ENCODE measurements around the gene SLC2A10.

DNA sequence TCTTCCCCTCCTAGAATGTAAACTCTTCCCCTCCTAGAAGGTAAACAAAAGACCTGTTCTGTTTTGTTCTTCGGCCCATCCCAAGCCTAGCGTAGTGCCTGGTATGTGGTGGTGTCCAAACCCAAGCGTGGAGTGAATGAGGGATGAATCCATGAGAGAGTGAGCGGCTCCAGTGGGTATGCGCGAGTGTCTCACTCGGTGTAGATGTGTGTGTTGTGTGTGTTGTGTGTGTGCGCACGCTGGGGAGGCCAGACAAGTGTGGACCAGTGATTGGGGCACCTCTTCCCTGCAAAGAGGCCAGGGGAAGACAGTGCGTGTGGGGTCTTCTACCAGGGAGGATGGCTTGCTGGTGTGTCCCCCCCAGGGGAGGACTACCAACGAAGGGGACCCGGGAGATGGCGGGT lies 392 bp upstream of the SLC2A10 start:
- TF ChIP-seq, protein P1, sequence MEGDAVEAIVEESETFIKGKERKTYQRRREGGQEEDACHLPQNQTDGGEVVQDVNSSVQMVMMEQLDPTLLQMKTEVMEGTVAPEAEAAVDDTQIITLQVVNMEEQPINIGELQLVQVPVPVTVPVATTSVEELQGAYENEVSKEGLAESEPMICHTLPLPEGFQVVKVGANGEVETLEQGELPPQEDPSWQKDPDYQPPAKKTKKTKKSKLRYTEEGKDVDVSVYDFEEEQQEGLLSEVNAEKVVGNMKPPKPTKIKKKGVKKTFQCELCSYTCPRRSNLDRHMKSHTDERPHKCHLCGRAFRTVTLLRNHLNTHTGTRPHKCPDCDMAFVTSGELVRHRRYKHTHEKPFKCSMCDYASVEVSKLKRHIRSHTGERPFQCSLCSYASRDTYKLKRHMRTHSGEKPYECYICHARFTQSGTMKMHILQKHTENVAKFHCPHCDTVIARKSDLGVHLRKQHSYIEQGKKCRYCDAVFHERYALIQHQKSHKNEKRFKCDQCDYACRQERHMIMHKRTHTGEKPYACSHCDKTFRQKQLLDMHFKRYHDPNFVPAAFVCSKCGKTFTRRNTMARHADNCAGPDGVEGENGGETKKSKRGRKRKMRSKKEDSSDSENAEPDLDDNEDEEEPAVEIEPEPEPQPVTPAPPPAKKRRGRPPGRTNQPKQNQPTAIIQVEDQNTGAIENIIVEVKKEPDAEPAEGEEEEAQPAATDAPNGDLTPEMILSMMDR (IDR thresholded peaks at IDR 0.05; ENCODE audit: insufficient read depth, low read length, poor library complexity, severe bottlenecking), result no peak
- no peak for TF ChIP-seq EZH2phosphoT487 (conservative IDR thresholded peaks at IDR 0.05; ENCODE audit: low read length)
